A549 (cell line): ENCODE data around the gene TLE1. TPM values are rescaled to one million over a fixed set of nuclear protein-coding genes. Genes with fewer than 3 reads are reported as not detected.
A peak's percentile ranks its signal among the peaks of the same experiment; 100 is the strongest.

Experiments used
- ATAC-seq, 2 experiments: fragments of 200-7000 bp in 1 of 2; fragments of >200 bp in 1 of 2; cut with Nextera tagmentation in 1 of 2; cut with Tn5 transposase in 1 of 2; 3 replicates each; pipeline versions ENCODE4 v1.8.0 to v1.9.1; 2018 to 2020; ENCODE audit warnings: mild to moderate bottlenecking in 1 of 2, moderate library complexity in 1 of 2
- CTCF ChIA-PET: fragments of 300-600 bp; sonication (Branson Sonifier 250); formaldehyde crosslinking; extraction: SDS; loops from one replicate; lab custom pipeline; 2021; ENCODE audit warnings: antibody characterized with exemption, inconsistent platforms; lab: Yijun Ruan, JAX
- POLR2A ChIA-PET: fragments of 350-600 bp; formaldehyde crosslinking; extraction: SDS; loops from one replicate; lab custom pipeline; 2021; ENCODE audit warnings: antibody characterized with exemption, inconsistent platforms; lab: Yijun Ruan, JAX
- DNase-seq, 2 experiments: peaks; one replicate each; pipeline versions ENCODE4 v3.0.0 to v3.0.0-alpha.2; 2011 to 2016; ENCODE audit warnings: low read depth in 1 of 2, low spot score in 1 of 2
- FAIRE-seq: peaks from 2 replicates; lab custom pipeline; 2011; peaks lifted over from hg19 to GRCh38; lab: Jason Lieb, UNC
- H3K27ac ChIP-seq, 2 experiments: fragments of >200 bp; sonication (Bioruptor Twin); formaldehyde crosslinking; 3 replicates each; pipeline ENCODE4 v1.5.1; 2016 to 2017
- H3K4me1 ChIP-seq: fragments of >200 bp; sonication (Bioruptor Twin); formaldehyde crosslinking; 3 replicates; pipeline ENCODE4 v1.6.1; 2016
- H3K4me2 ChIP-seq: fragments of >200 bp; sonication (Bioruptor Twin); formaldehyde crosslinking; 3 replicates; pipeline ENCODE4 v1.6.1; 2016
- H3K4me3 ChIP-seq: fragments of >200 bp; sonication (Bioruptor Twin); formaldehyde crosslinking; 3 replicates; pipeline ENCODE4 v1.5.1; 2016
- H3K9me3 ChIP-seq: fragments of >200 bp; sonication (Bioruptor Twin); formaldehyde crosslinking; 3 replicates; pipeline ENCODE4 v1.6.1; 2016
- BHLHE40 ChIP-seq: IDR thresholded peaks from 2 replicates; pipeline ENCODE4 v1.6.1; 2012; ENCODE audit warnings: low read depth, low read length, inconsistent platforms
- CEBPB ChIP-seq, 2 experiments: fragments of >200 bp in 1 of 2; sonication (Bioruptor Twin) in 1 of 2; formaldehyde crosslinking in 1 of 2; IDR thresholded peaks; 2 replicates each; pipeline ENCODE4 v1.6.1; 2012 to 2016
- CHD2 ChIP-seq: fragments of 150-350 bp; IDR thresholded peaks from 2 replicates; pipeline ENCODE4 v1.6.1; 2014; ENCODE audit warnings: low read length; ENCODE audit not compliant: partially characterized antibody
- EP300 ChIP-seq, 2 experiments: fragments of >200 bp; sonication (Bioruptor Twin); formaldehyde crosslinking; IDR thresholded peaks; 2 replicates in 1 of 2; 3 replicates in 1 of 2; pipeline ENCODE4 v1.6.1; 2016 to 2017
- ESRRA ChIP-seq: fragments of 150-350 bp; IDR thresholded peaks from 2 replicates; pipeline ENCODE4 v1.6.1; 2014; ENCODE audit warnings: mild to moderate bottlenecking, low read length, borderline replicate concordance
- FOSB ChIP-seq: fragments of 250-450 bp; sonication (Bioruptor Pico); IDR thresholded peaks from 2 replicates; pipeline ENCODE4 v1.5.0; 2020; ENCODE audit warnings: mild to moderate bottlenecking, moderate library complexity
- FOSL2 ChIP-seq, 2 experiments: fragments of 450-650 bp in 1 of 2; fragments of >200 bp in 1 of 2; sonication (Bioruptor Twin) in 1 of 2; formaldehyde crosslinking; IDR thresholded peaks; 2 replicates each; pipeline versions ENCODE4 v1.5.0 to v1.6.1; 2016 to 2020; ENCODE audit warnings: mild to moderate bottlenecking in 1 of 2, moderate library complexity in 1 of 2
- HEYL ChIP-seq: fragments of 250-450 bp; sonication (Bioruptor Pico); IDR thresholded peaks from 2 replicates; pipeline ENCODE4 v1.8.0; 2021; ENCODE audit warnings: mild to moderate bottlenecking, moderate library complexity
- JUNB ChIP-seq: fragments of >200 bp; sonication (Bioruptor Twin); formaldehyde crosslinking; IDR thresholded peaks from 2 replicates; pipeline ENCODE4 v1.6.1; 2016
- KDM1A ChIP-seq: fragments of 200-600 bp; sonication (generic); IDR thresholded peaks from 2 replicates; pipeline ENCODE4 v1.6.1; 2016; ENCODE audit warnings: low read depth, mild to moderate bottlenecking
- KDM5A ChIP-seq: fragments of 200-600 bp; sonication (generic); IDR thresholded peaks from 2 replicates; pipeline ENCODE4 v1.6.1; 2016; ENCODE audit warnings: antibody characterized with exemption, mild to moderate bottlenecking
- MAFK ChIP-seq: fragments of 450-650 bp; IDR thresholded peaks from 2 replicates; pipeline ENCODE4 v1.6.1; 2014; ENCODE audit not compliant: partially characterized antibody
- MYC ChIP-seq: IDR thresholded peaks from 2 replicates; pipeline ENCODE4 v1.6.1; 2012; ENCODE audit warnings: mild to moderate bottlenecking, inconsistent platforms, low read length, improper control_type of control experiment, borderline replicate concordance
- NFE2L2 ChIP-seq: fragments of 150-350 bp; conservative IDR thresholded peaks from 2 replicates; pipeline ENCODE4 v1.6.1; 2014; ENCODE audit warnings: low read length
- RAD21 ChIP-seq, 2 experiments: fragments of >200 bp in 1 of 2; sonication (Bioruptor Twin) in 1 of 2; formaldehyde crosslinking in 1 of 2; IDR thresholded peaks in 1 of 2; conservative IDR thresholded peaks in 1 of 2; 2 replicates in 1 of 2; 3 replicates in 1 of 2; pipeline ENCODE4 v1.6.1; 2012 to 2018; ENCODE audit warnings: inconsistent platforms in 1 of 2
- RARB ChIP-seq: fragments of 250-450 bp; sonication (Bioruptor Pico); IDR thresholded peaks from 2 replicates; pipeline ENCODE4 v1.8.0; 2021; ENCODE audit warnings: mild to moderate bottlenecking, moderate library complexity
- RCOR1 ChIP-seq: fragments of 150-350 bp; IDR thresholded peaks from 2 replicates; pipeline ENCODE4 v1.6.1; 2014; ENCODE audit warnings: antibody characterized with exemption, low read length, low read depth
- RFX5 ChIP-seq: fragments of 450-650 bp; IDR thresholded peaks from 2 replicates; pipeline ENCODE4 v1.7.1; 2014; ENCODE audit warnings: antibody characterized with exemption, mild to moderate bottlenecking, moderate library complexity
- RNF2 ChIP-seq: fragments of 200-600 bp; sonication (generic); IDR thresholded peaks from 2 replicates; pipeline ENCODE4 v1.6.1; 2016; ENCODE audit warnings: low read depth, mild to moderate bottlenecking, antibody characterized with exemption, moderate library complexity, borderline replicate concordance
- TFCP2L1 ChIP-seq: fragments of 250-450 bp; sonication (Bioruptor Pico); IDR thresholded peaks from 2 replicates; pipeline ENCODE4 v1.5.0; 2021; ENCODE audit warnings: mild to moderate bottlenecking
- ZC3H11A ChIP-seq: fragments of 450-650 bp; IDR thresholded peaks from 2 replicates; pipeline ENCODE4 v1.6.1; 2014; ENCODE audit warnings: antibody characterized with exemption, mild to moderate bottlenecking
- WGBS: methylation state at CpG from one replicate; pipeline ENCODE4 v1.1.6; 2017; ENCODE audit errors: missing lambda C conversion rate; 5-methylcytosine and 5-hydroxymethylcytosine counted together
- polyA plus RNA-seq, 4 experiments: library from polyadenylated mRNA; depleted of rRNA in 3 of 4; stranded (reverse); fragments of >200 nt; fragmentation: RNase III in 1 of 4; extraction: RNeasy Plus Mini Kit Qiagen cat#74134 plus additional on column Dnase treatment in 1 of 4; gene quantifications; 2 replicates in 3 of 4; 3 replicates in 1 of 4; pipeline ENCODE4 v1.2.3, GENCODE V29; 2011 to 2017
- TF ChIP-seq, protein P1 (sequence below): IDR thresholded peaks from 2 replicates; pipeline ENCODE4 v1.6.1; 2012
- TF ChIP-seq, protein P2 (sequence below): fragments of >200 bp; sonication (Bioruptor Twin); formaldehyde crosslinking; IDR thresholded peaks from 3 replicates; pipeline ENCODE4 v1.5.1; 2016
- TF ChIP-seq, protein P3 (sequence below): fragments of >200 bp; sonication (Bioruptor Twin); formaldehyde crosslinking; IDR thresholded peaks from 3 replicates; pipeline ENCODE4 v1.6.1; 2016
- TF ChIP-seq, protein P4 (sequence below): IDR thresholded peaks from 2 replicates; pipeline ENCODE4 v1.6.1; 2012; ENCODE audit warnings: low read depth, borderline replicate concordance
- TF ChIP-seq, protein P5 (sequence below): fragments of 250-450 bp; sonication (Bioruptor Pico); IDR thresholded peaks from 2 replicates; pipeline ENCODE4 v1.5.0; 2020; ENCODE audit warnings: low read depth, mild to moderate bottlenecking, moderate library complexity

Gene TLE1
- polyA plus RNA-seq, 2 of the 4 experiments (the other 2 are of a cell fraction): 45.8 to 117 TPM

DNA sequence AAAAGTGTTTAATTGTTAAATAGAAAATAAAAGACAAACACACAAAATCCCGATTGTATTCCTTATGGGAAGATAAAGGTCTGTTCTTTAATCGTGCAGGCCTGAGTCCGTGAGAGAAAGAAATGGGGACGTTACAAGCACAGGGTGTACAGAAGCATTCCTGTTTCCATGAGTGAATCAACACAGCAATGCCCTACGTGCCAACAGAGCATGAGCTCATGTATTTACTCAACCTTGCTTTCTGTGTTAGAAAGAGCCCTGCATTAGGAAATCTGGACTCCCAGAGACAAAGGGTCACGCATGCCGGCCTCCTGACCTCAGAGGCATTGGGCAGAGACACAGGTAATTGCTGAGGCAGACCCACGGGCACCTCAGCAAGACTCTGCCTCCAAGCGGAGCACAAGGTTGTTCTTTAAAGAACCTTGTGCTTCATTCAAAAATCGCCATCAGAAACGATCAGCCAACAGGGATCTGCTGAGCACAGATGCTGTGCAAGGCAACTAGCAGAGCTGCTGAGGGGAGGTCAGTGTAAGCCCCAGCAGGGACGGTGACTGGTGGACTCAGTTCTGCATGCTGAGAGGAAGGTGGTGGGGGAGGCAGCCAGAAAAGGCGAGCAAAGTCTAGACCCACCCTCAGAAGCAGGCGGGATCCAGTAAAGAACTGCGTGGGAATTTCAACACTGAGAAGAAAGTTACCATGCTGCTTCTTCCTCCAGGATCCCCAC lies 101.0 kb downstream of the TLE1 start (continued):
- TF ChIP-seq FOSL2 (IDR thresholded peaks at IDR 0.05) (peak; percentile 65; the same call in 1 of the 2 replicates), FOSL2 (CRISPR knock-in tag; IDR thresholded peaks at IDR 0.05) (peak; percentile 93), NFE2L2 (no peak), HEYL (CRISPR knock-in tag) (no peak), RCOR1 (no peak), MYC (peak; percentile 82; the same call in 1 of the 2 replicates), TFCP2L1 (CRISPR knock-in tag) (0 out of 2 replicates have a peak, but pooled peaks have one; percentile 10), CEBPB (IDR thresholded peaks at IDR 0.05) (peak; percentile 94 to 97), RAD21 (conservative IDR thresholded peaks at IDR 0.05 in 1 of 2, IDR thresholded peaks at IDR 0.05 in 1 of 2) (peak in 1 of 2 experiments; percentile 73; a peak in 3 of 5 replicates), KDM1A (no peak), RFX5 (no peak), EP300 (IDR thresholded peaks at IDR 0.05) (peak; percentile 93; a peak in 4 of 5 replicates), ESRRA (peak; percentile 94), CHD2 (no peak), ZC3H11A (no peak), FOSB (CRISPR knock-in tag) (no peak), KDM5A (no peak), RNF2 (no peak), RARB (CRISPR knock-in tag) (peak; percentile 87), MAFK (peak; percentile 53)
- TF ChIP-seq, protein P1, sequence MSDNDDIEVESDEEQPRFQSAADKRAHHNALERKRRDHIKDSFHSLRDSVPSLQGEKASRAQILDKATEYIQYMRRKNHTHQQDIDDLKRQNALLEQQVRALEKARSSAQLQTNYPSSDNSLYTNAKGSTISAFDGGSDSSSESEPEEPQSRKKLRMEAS: peak; percentile 80
- TF ChIP-seq, protein P2, sequence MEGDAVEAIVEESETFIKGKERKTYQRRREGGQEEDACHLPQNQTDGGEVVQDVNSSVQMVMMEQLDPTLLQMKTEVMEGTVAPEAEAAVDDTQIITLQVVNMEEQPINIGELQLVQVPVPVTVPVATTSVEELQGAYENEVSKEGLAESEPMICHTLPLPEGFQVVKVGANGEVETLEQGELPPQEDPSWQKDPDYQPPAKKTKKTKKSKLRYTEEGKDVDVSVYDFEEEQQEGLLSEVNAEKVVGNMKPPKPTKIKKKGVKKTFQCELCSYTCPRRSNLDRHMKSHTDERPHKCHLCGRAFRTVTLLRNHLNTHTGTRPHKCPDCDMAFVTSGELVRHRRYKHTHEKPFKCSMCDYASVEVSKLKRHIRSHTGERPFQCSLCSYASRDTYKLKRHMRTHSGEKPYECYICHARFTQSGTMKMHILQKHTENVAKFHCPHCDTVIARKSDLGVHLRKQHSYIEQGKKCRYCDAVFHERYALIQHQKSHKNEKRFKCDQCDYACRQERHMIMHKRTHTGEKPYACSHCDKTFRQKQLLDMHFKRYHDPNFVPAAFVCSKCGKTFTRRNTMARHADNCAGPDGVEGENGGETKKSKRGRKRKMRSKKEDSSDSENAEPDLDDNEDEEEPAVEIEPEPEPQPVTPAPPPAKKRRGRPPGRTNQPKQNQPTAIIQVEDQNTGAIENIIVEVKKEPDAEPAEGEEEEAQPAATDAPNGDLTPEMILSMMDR: no peak; the same call in 2 of the 3 replicates
- TF ChIP-seq, protein P3, sequence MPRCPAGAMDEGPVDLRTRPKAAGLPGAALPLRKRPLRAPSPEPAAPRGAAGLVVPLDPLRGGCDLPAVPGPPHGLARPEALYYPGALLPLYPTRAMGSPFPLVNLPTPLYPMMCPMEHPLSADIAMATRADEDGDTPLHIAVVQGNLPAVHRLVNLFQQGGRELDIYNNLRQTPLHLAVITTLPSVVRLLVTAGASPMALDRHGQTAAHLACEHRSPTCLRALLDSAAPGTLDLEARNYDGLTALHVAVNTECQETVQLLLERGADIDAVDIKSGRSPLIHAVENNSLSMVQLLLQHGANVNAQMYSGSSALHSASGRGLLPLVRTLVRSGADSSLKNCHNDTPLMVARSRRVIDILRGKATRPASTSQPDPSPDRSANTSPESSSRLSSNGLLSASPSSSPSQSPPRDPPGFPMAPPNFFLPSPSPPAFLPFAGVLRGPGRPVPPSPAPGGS: peak; percentile 94; the same call in 2 of the 3 replicates
- TF ChIP-seq, protein P4, sequence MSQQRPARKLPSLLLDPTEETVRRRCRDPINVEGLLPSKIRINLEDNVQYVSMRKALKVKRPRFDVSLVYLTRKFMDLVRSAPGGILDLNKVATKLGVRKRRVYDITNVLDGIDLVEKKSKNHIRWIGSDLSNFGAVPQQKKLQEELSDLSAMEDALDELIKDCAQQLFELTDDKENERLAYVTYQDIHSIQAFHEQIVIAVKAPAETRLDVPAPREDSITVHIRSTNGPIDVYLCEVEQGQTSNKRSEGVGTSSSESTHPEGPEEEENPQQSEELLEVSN: no peak; the same call in 1 of the 2 replicates
- TF ChIP-seq, protein P5, sequence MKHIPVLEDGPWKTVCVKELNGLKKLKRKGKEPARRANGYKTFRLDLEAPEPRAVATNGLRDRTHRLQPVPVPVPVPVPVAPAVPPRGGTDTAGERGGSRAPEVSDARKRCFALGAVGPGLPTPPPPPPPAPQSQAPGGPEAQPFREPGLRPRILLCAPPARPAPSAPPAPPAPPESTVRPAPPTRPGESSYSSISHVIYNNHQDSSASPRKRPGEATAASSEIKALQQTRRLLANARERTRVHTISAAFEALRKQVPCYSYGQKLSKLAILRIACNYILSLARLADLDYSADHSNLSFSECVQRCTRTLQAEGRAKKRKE (CRISPR knock-in tag): no peak
- TF ChIP-seq, all 56 proteins: peak for 20

DNA sequence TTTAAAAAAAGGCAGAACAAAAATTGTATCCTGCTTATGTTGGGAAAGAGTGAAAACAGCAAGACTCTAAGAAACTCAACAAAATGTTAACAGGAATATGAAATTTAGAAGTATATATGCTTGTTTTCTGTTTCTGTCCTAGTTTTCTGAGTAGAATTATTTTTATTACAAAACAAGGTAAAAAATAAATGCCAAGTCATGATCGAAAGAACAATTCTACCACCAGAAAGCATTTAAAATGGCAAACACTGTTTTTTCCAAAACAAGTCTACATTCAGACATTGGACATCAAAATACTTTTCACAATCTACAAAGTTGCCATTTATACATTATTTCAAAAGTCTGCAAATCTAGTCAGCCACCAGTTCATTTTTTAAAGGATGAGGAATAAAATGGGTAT lies 102.6 kb downstream of the TLE1 start:
- ChIA-PET POLR2A (no interaction called here), CTCF (no interaction called here)
- DNase-seq: no peak
- no peaks in the 10 kb centered on the region for H3K9me3 ChIP-seq
- FAIRE-seq: no peak
- peak overlapping the region; percentile 10; the same call in 1 of the 3 replicates for H3K4me3 ChIP-seq
- H3K27ac ChIP-seq: peak overlapping the region; percentile 83 to 90
- 79% methylated on average over 1 of the region's 1 CpG for WGBS
- peak; percentile 41; the same call in 1 of the 2 replicates for TF ChIP-seq NFE2L2
- TF ChIP-seq BHLHE40: no peak
- no peak for TF ChIP-seq JUNB
- TF ChIP-seq MAFK: peak; percentile 57
- peak overlapping the region; percentile 75 for H3K4me2 ChIP-seq
- peaks cover 45% of the 10 kb centered on the region for H3K4me1 ChIP-seq
- no peak for ATAC-seq
